NB4 (cell line): ENCODE results near the gene PDE5A.

Experiments used
- CTCF ChIP-seq: IDR thresholded peaks from one replicate; pipeline ENCODE4 v1.5.1; 2012; ENCODE audit warnings: low read depth, low read length
- POLR2A ChIP-seq: IDR thresholded peaks from 2 replicates; pipeline ENCODE4 v1.6.1; 2011; ENCODE audit warnings: mild to moderate bottlenecking; ENCODE audit not compliant: insufficient read length; ENCODE audit errors: extremely low read depth

GRCh38 chr4:119517361-119518229 is 111.0 kb downstream of the PDE5A start:
- TF ChIP-seq CTCF (no peak), POLR2A (no peak)
